H1 (cell line): Measurements from ENCODE around the gene KCNA1. TPM values are rescaled to one million over a fixed set of nuclear protein-coding genes. Genes with fewer than 3 reads are reported as not detected.

Source experiments
- CTCF ChIA-PET: fragments of 300-600 bp; sonication (Branson Sonifier 250); formaldehyde crosslinking; loops from one replicate; lab custom pipeline; 2021; ENCODE audit not compliant: partially characterized antibody; lab: Charles Lee
- POLR2A ChIA-PET: fragments of 300-600 bp; sonication (Branson Sonifier 250); formaldehyde crosslinking; loops from one replicate; lab custom pipeline; 2021; ENCODE audit warnings: inconsistent platforms; ENCODE audit not compliant: partially characterized antibody; lab: Charles Lee
- DNase-seq, 2 experiments: peaks; one replicate each; pipeline versions ENCODE4 v3.0.0 to v3.0.0-alpha.2; 2010 to 2022; ENCODE audit warnings: low spot score in 2 of 2, low read depth in 1 of 2, mixed read lengths in 1 of 2
- FAIRE-seq: peaks from 2 replicates; lab custom pipeline; 2011; peaks lifted over from hg19 to GRCh38; lab: Jason Lieb, UNC
- H2AFZ ChIP-seq: 2 replicates; pipeline ENCODE4 v1.8.1; 2012; ENCODE audit warnings: low read length, inconsistent platforms
- H2AK5ac ChIP-seq: 2 replicates; pipeline ENCODE4 v1.6.1; 2013; ENCODE audit warnings: low read depth, low read length
- H2BK120ac ChIP-seq: replicated peaks from 2 replicates; pipeline ENCODE3; 2013; ENCODE audit warnings: low read depth, low read length, inconsistent platforms
- H2BK12ac ChIP-seq: 2 replicates; pipeline ENCODE4 v1.6.1; 2013; ENCODE audit warnings: low read depth, low read length
- H2BK15ac ChIP-seq: 2 replicates; pipeline ENCODE4 v1.6.1; 2013; ENCODE audit warnings: low read length
- H2BK20ac ChIP-seq: 2 replicates; pipeline ENCODE4 v1.6.1; 2013; ENCODE audit warnings: low read length
- H2BK5ac ChIP-seq: 2 replicates; pipeline ENCODE4 v1.6.1; 2013; ENCODE audit warnings: low read depth, low read length
- H3K14ac ChIP-seq: 2 replicates; pipeline ENCODE4 v1.6.1; 2013; ENCODE audit warnings: inconsistent platforms; ENCODE audit not compliant: insufficient read length
- H3K18ac ChIP-seq: 2 replicates; pipeline ENCODE4 v1.6.1; 2013; ENCODE audit warnings: low read length; ENCODE audit errors: extremely low read depth
- H3K23ac ChIP-seq: 2 replicates; pipeline ENCODE4 v1.6.1; 2013; ENCODE audit warnings: inconsistent platforms; ENCODE audit not compliant: insufficient read length
- H3K23me2 ChIP-seq: 2 replicates; pipeline ENCODE4 v1.6.1; 2013; ENCODE audit warnings: low read depth, low read length
- H3K27ac ChIP-seq: 2 replicates; pipeline ENCODE4 v1.6.1; 2011; ENCODE audit warnings: low read depth, low read length, inconsistent platforms
- H3K27me3 ChIP-seq, 4 experiments: replicated peaks in 1 of 4; 1 replicate in 1 of 4; 2 replicates in 3 of 4; pipeline versions ENCODE4 v1.6.1 to v1.8.1; 2011 to 2013; ENCODE audit warnings: low read length in 3 of 4, mild to moderate bottlenecking in 3 of 4, inconsistent platforms in 2 of 4, mixed read lengths in 2 of 4, moderate library complexity in 1 of 4; ENCODE audit not compliant: control insufficient read depth in 3 of 4, insufficient read depth in 3 of 4; ENCODE audit errors: extremely low read depth in 1 of 4
- H3K36me3 ChIP-seq, 4 experiments: 2 replicates each; pipeline versions ENCODE4 v1.6.1 to v1.8.1; 2011 to 2013; ENCODE audit warnings: mild to moderate bottlenecking in 4 of 4, low read length in 3 of 4, moderate library complexity in 2 of 4, control low read depth in 1 of 4, inconsistent platforms in 1 of 4; ENCODE audit not compliant: insufficient read depth in 4 of 4, control insufficient read depth in 2 of 4
- H3K4ac ChIP-seq: replicated peaks from 2 replicates; pipeline ENCODE3; 2013; ENCODE audit warnings: low read length, low read depth, mixed read lengths, inconsistent platforms; ENCODE audit not compliant: insufficient read length
- H3K4me1 ChIP-seq, 4 experiments: replicated peaks in 1 of 4; 1 replicate in 1 of 4; 2 replicates in 3 of 4; pipeline versions ENCODE4 v1.6.1 to v1.8.1; 2011 to 2013; ENCODE audit warnings: low read length in 3 of 4, inconsistent platforms in 2 of 4, mixed read lengths in 1 of 4; ENCODE audit not compliant: insufficient read depth in 4 of 4, control insufficient read depth in 3 of 4
- H3K4me2 ChIP-seq, 2 experiments: 2 replicates each; pipeline versions ENCODE4 v1.6.1 to v1.8.1; 2011 to 2013; ENCODE audit warnings: low read depth in 2 of 2, low read length in 2 of 2, control low read depth in 1 of 2, inconsistent platforms in 1 of 2, mild to moderate bottlenecking in 1 of 2; ENCODE audit not compliant: insufficient read depth in 1 of 2
- H3K4me3 ChIP-seq, 4 experiments: fragments of 200-600, 300-600 bp in 1 of 4; sonication (generic), shearing (Covaris generic), sonication (Bioruptor Twin) in 1 of 4; 2 replicates each; pipeline versions ENCODE4 v1.5.1 to v1.8.1; 2011 to 2016; ENCODE audit warnings: low read length in 4 of 4, low read depth in 3 of 4, control low read depth in 2 of 4, inconsistent platforms in 2 of 4, mild to moderate bottlenecking in 2 of 4, mixed read lengths in 1 of 4, moderate library complexity in 1 of 4; ENCODE audit not compliant: insufficient read depth in 2 of 4; ENCODE audit errors: extremely low read depth in 1 of 4
- H3K56ac ChIP-seq: replicated peaks from 2 replicates; pipeline ENCODE3; 2013; ENCODE audit warnings: low read depth, mild to moderate bottlenecking, mixed read lengths, low read length, inconsistent platforms; ENCODE audit not compliant: insufficient read length
- H3K79me1 ChIP-seq: 2 replicates; pipeline ENCODE4 v1.6.1; 2013; ENCODE audit warnings: low read depth, low read length, control low read depth
- H3K79me2 ChIP-seq, 2 experiments: 2 replicates each; pipeline versions ENCODE4 v1.6.1 to v1.8.1; 2012 to 2013; ENCODE audit warnings: low read length in 2 of 2, mild to moderate bottlenecking in 2 of 2, inconsistent platforms in 1 of 2; ENCODE audit not compliant: insufficient read depth in 2 of 2, control insufficient read depth in 1 of 2
- H3K9ac ChIP-seq, 4 experiments: replicated peaks in 1 of 4; 1 replicate in 1 of 4; 2 replicates in 3 of 4; pipeline versions ENCODE4 v1.6.1 to v1.8.1; 2011 to 2013; ENCODE audit warnings: low read depth in 3 of 4, low read length in 3 of 4, control low read depth in 2 of 4, mild to moderate bottlenecking in 2 of 4, moderate library complexity in 2 of 4, inconsistent platforms in 1 of 4; ENCODE audit errors: extremely low read depth in 1 of 4
- H3K9me3 ChIP-seq, 2 experiments: 2 replicates each; pipeline versions ENCODE4 v1.6.1 to v1.8.1; 2012 to 2013; ENCODE audit warnings: mild to moderate bottlenecking in 2 of 2, moderate library complexity in 2 of 2, control low read depth in 1 of 2, inconsistent platforms in 1 of 2, low read depth in 1 of 2, low read length in 1 of 2, mixed read lengths in 1 of 2; ENCODE audit not compliant: insufficient read depth in 2 of 2
- H4K20me1 ChIP-seq, 2 experiments: replicated peaks in 1 of 2; 2 replicates each; pipeline versions ENCODE3 to v1.8.1; 2011 to 2013; ENCODE audit warnings: inconsistent platforms in 2 of 2, low read length in 2 of 2, mild to moderate bottlenecking in 1 of 2; ENCODE audit not compliant: insufficient read depth in 2 of 2, control insufficient read depth in 1 of 2
- H4K5ac ChIP-seq: 2 replicates; pipeline ENCODE4 v1.6.1; 2013; ENCODE audit warnings: low read length, low read depth, mixed read lengths, inconsistent platforms; ENCODE audit not compliant: insufficient read length
- H4K8ac ChIP-seq: 2 replicates; pipeline ENCODE4 v1.8.0; 2013; ENCODE audit warnings: mild to moderate bottlenecking, moderate library complexity, low read length, inconsistent platforms; ENCODE audit not compliant: insufficient read depth; ENCODE audit errors: extremely low read depth
- H4K91ac ChIP-seq: replicated peaks from 2 replicates; pipeline ENCODE3; 2013; ENCODE audit warnings: low read length, mixed read lengths, inconsistent platforms; ENCODE audit not compliant: insufficient read length
- BACH1 ChIP-seq: IDR thresholded peaks from 2 replicates; pipeline ENCODE4 v1.6.1; 2012; ENCODE audit warnings: low read length, improper control_type of control experiment
- MAFK ChIP-seq: IDR thresholded peaks from 2 replicates; pipeline ENCODE4 v1.6.1; 2012; ENCODE audit warnings: low read depth, mild to moderate bottlenecking, improper control_type of control experiment, low read length
- NRF1 ChIP-seq: IDR thresholded peaks from 2 replicates; pipeline ENCODE4 v1.6.1; 2011; ENCODE audit warnings: mild to moderate bottlenecking, low read depth, low read length, improper control_type of control experiment
- RBBP5 ChIP-seq: IDR thresholded peaks from 2 replicates; pipeline ENCODE4 v1.7.1; 2012; ENCODE audit warnings: low read depth, mild to moderate bottlenecking, inconsistent platforms, low read length, moderate library complexity, borderline replicate concordance
- RNF2 ChIP-seq: fragments of 200-900, 300-1000 bp; sonication (generic); IDR thresholded peaks from 2 replicates; pipeline ENCODE4 v1.7.1; 2016; ENCODE audit warnings: borderline replicate concordance, low read depth, mild to moderate bottlenecking, antibody characterized with exemption, low read length; ENCODE audit not compliant: poor library complexity, severe bottlenecking; ENCODE audit errors: missing control alignments
- SIRT6 ChIP-seq: IDR thresholded peaks from one replicate; pipeline ENCODE4 v1.7.1; 2012; ENCODE audit warnings: low read length, inconsistent platforms
- SIX5 ChIP-seq: IDR thresholded peaks from 2 replicates; pipeline ENCODE4 v1.6.1; 2011; ENCODE audit warnings: mild to moderate bottlenecking, low read depth, low read length
- TAF1 ChIP-seq: IDR thresholded peaks from 2 replicates; pipeline ENCODE4 v1.6.1; 2011; ENCODE audit warnings: mild to moderate bottlenecking, low read depth, low read length
- WGBS, 2 experiments: shearing (Covaris generic) in 1 of 2; methylation state at CpG; one replicate each; pipeline versions ENCODE4 v1.1.6 to v1.1.7; 2013 to 2015; ENCODE audit warnings: low lambda C conversion rate in 2 of 2, mixed read lengths in 2 of 2, inconsistent platforms in 1 of 2, low coverage in 1 of 2, missing lambda C conversion rate in 1 of 2; ENCODE audit not compliant: insufficient replicate concordance in 2 of 2, insufficient coverage in 1 of 2, insufficient read length in 1 of 2; ENCODE audit errors: extremely low coverage in 1 of 2, missing lambda C conversion rate in 1 of 2; 5-methylcytosine and 5-hydroxymethylcytosine counted together
- polyA plus RNA-seq, 7 experiments: library from polyadenylated mRNA; depleted of rRNA in 3 of 7; stranded (reverse) in 5 of 7; unstranded in 2 of 7; fragments of >200 nt in 5 of 7; fragments of 200-250 nt in 2 of 7; gene quantifications; 1 replicate in 5 of 7; 2 replicates in 1 of 7; 4 replicates in 1 of 7; pipeline versions ENCODE4 v1.2.1 to v1.2.3, GENCODE V29; 2011 to 2013; ENCODE audit warnings: missing spikeins in 2 of 7, mixed read lengths in 2 of 7
- total RNA-seq: library from RNA; stranded (reverse); fragmentation: NEBNext Ultra II Directional; extraction: Animal tissue kit (Norgen Biotek cat#: 25700); gene quantifications from 2 replicates; pipeline ENCODE4 v1.2.1, GENCODE V29; 2021
- TF ChIP-seq, protein P1 (sequence below), 3 experiments: IDR thresholded peaks; 1 replicate in 2 of 3; 2 replicates in 1 of 3; pipeline versions ENCODE4 v1.5.1 to v1.6.1; 2011; ENCODE audit warnings: low read length in 3 of 3, mild to moderate bottlenecking in 3 of 3, inconsistent platforms in 2 of 3, low read depth in 1 of 3, moderate library complexity in 1 of 3; ENCODE audit not compliant: insufficient read depth in 1 of 3; ENCODE audit errors: control extremely low read depth in 1 of 3

Gene KCNA1
- total and polyA plus RNA-seq, 2 of the 8 experiments (the other 6 are each of a cell fraction or from before 2014, with no cell fraction given): 0.23 to 0.30 TPM

DNA sequence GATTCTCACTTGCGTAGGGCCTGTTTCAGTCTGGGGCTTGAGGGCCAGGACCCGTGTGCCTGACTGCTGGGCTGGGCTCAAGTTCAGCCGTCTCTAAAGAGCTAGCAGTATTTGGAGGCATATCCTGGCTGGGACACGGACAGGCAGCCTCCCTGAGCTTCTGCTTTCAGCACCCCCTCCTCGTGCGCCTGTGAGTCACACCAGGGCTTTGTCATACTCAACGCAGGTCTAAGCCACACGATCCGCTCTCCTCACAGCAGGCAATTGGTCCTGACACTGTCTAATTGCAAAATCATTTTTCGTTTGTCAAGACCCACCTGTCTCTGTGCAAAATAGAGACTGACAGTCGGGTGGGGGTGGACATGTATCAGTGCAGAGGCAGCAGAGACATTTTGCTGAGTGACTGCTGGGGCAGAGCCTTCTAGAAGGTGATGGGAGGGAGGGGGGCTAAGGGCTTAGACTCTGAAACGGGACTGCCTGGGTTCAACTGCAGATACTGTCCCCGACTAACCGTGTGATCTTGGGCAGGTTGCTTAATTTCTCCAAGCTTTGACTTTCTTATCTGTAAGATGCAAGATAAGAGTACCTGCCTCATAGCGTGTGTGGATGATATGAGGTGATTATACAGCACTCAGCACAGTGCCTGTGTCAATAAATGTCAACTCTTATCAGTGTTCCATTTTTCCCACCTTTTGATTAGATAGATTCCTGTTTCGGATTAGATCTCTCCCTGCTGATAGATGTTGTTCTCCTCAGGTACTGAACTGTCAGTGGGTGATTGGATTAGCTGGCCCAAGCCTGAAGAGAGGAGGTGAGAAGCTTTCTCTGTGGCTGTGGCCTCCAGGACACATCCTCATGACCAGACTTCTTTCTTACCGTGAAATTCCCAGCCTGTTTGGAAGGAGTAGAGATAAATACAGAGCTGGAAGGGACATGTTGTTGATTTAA, 53.1 kb downstream of the KCNA1 start:
- Histone ChIP-seq H3K4me3 (no peak overlapping the region), H2BK15ac (no peak overlapping the region), H3K9ac (no peak overlapping the region), H4K5ac (no peak overlapping the region), H3K79me2 (no peaks in the 10 kb centered on the region), H2BK12ac (no peak overlapping the region), H3K14ac (no peak overlapping the region), H3K4ac (no peak overlapping the region), H3K36me3 (no peaks in the 10 kb centered on the region), H3K4me1 (peaks cover 0 to 2% (median 0%) of the 10 kb centered on the region in 4 experiments; a peak in 2 of 7 replicates), H2BK20ac (no peak overlapping the region), H3K18ac (no peak overlapping the region), H2AFZ (no peak overlapping the region), H3K4me2 (no peak overlapping the region), H2BK120ac (no peak overlapping the region), H4K20me1 (no peaks in the 10 kb centered on the region), H2AK5ac (no peak overlapping the region), H4K8ac (no peak overlapping the region), H3K27ac (no peak overlapping the region), H3K79me1 (no peaks in the 10 kb centered on the region), H3K23ac (no peak overlapping the region), H2BK5ac (no peak overlapping the region; the same call in 1 of the 2 replicates), H3K23me2 (no peaks in the 10 kb centered on the region), H3K56ac (no peak overlapping the region), H3K27me3 (no peaks in the 10 kb centered on the region; a peak in 2 of 7 replicates), H4K91ac (no peak overlapping the region), H3K9me3 (no peaks in the 10 kb centered on the region)
- 85% methylated on average over 17 of the region's 17 CpGs; no CpG with 5 or more reads in 1 of the 2 experiments for WGBS, 2 experiments
- POLR2A ChIA-PET: interaction anchor here (1.0 to 1.1 kb wide), 2 partner anchors 18 to 55 kb away, joined by 3 to 4 read pairs; no protein-coding TSS in a partner anchor
- FAIRE-seq (no peak), DNase-seq (no peak)
- CTCF ChIA-PET: interaction anchor here (0.6 to 2.1 kb wide), 7 partner anchors 10 to 108 kb away, joined by 3 to 8 read pairs (median 4); partner anchors contain the start of gene KCNA1
- TF ChIP-seq RNF2 (no peak), SIRT6 (no peak), RBBP5 (no peak), BACH1 (no peak), MAFK (no peak), NRF1 (no peak), TAF1 (no peak), SIX5 (no peak)
- TF ChIP-seq, protein P1, sequence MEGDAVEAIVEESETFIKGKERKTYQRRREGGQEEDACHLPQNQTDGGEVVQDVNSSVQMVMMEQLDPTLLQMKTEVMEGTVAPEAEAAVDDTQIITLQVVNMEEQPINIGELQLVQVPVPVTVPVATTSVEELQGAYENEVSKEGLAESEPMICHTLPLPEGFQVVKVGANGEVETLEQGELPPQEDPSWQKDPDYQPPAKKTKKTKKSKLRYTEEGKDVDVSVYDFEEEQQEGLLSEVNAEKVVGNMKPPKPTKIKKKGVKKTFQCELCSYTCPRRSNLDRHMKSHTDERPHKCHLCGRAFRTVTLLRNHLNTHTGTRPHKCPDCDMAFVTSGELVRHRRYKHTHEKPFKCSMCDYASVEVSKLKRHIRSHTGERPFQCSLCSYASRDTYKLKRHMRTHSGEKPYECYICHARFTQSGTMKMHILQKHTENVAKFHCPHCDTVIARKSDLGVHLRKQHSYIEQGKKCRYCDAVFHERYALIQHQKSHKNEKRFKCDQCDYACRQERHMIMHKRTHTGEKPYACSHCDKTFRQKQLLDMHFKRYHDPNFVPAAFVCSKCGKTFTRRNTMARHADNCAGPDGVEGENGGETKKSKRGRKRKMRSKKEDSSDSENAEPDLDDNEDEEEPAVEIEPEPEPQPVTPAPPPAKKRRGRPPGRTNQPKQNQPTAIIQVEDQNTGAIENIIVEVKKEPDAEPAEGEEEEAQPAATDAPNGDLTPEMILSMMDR (IDR thresholded peaks at IDR 0.05; ENCODE audit: control extremely low read depth in 1 of 3, insufficient read depth in 1 of 3, low read depth in 1 of 3, low read length in 3 of 3): no peak
